ENCODE results near the gene LAS1L.
"Not testable (repeated sequence)": the region's sequence is repeated elsewhere in the genome, so short reads cannot be mapped to it uniquely, and the experiment has no call there.

The LAS1L gene

DNA sequence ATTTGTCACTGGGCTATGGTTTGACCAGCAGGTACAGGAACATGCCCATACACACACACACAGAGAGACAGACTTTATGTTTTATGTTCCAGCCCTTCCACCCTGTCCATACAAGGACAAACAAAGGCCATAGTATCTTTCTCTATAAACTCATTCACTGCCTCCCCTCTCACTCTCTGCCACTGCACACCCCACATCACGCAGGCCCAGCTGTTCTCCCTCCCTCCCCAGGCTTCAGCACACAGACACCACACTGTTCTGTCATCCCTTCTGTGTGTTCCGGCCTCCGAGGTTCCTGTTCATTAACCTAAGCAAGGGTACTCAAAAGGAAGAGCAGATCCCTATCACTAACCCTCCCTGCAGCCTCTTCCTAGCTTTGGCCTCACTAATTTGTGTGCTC is 17.8 kb downstream of the LAS1L start:
- DNase-seq = no peak

- DNase-seq = no peak
Measured at GRCh38 chrX:65513610-65514009, 21.0 kb downstream of the LAS1L start.

DNA sequence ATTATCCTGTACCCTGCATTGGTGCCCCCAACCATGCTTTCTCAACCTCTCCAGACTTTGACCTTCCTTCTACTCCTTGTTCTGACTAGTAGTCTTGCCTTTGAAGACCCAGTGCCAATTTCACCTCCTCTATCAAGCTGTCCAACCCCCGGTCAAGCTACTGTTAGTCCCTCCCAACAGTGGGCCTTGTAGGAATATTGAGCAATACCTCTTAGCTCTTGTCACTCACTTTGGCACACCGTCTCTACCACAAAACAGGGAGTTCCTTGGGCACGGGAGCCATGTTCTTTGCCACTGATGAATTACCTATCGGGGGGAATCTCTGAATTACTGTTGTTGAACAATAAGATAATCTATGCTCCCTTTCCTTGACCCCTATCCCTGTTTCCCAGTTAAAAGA is 25.2 kb downstream of the LAS1L start:
- no peak for DNase-seq

GRCh38 chrX:65508851-65509250 is 25.7 kb downstream of the LAS1L start:
- no peak for DNase-seq

DNA sequence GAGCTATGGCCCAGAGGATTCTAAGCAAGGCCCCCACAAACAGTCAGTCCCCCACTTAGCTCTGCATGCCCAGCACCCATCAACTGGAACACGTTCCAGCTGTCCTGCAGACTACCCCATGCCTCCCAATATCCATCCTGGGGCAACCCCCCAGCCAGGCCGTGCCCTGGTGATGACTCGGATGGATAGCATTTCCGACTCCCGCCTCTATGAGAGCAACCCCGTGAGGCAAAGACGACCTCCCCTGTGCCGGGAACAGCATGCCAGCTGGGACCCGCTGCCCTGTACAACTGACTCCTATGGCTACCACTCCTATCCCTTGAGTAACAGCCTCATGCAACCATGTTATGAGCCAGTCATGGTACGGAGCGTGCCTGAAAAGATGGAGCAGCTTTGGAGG is 32.0 kb downstream of the LAS1L start:
- DNase-seq = no peak

DNA sequence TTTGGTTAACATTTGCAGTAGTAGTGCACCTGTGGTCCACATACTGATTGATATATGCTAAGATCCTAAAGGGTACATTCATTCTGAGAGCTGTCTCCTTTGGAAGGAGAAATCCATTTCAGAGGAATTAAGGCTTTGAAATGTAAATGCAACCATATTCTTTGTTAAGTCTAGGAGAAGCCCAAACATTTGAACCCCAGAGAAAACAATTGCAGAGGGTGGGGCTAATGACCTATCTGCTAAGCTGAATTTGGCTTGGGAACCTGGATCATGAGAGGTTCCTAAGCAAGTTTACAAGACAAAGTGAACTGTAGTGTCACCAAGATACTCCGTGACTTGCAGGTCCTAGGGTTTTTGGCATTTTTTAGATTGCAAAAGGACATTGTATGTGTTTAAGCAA is 41.2 kb downstream of the LAS1L start:
- DNase-seq = no peak

DNA sequence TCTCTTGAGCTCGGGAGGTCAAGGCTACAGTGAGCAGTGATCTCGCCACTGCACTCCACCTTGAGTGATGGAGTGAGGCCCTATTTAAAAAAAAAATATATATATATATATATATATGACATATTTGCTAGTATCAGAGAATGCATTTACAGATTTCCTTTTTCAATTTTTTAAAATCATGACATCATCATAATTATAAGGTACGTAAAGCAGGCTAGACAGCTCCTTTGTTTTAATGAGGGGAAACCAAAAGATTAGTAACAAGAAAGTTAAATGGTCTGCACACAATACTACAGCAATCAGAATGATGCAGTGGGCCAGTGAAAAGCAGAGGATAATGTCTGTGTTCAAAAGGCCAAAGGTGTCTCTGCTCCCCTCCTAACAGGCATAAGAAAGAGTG is 43.0 kb downstream of the LAS1L start:
- no peak for DNase-seq

DNA sequence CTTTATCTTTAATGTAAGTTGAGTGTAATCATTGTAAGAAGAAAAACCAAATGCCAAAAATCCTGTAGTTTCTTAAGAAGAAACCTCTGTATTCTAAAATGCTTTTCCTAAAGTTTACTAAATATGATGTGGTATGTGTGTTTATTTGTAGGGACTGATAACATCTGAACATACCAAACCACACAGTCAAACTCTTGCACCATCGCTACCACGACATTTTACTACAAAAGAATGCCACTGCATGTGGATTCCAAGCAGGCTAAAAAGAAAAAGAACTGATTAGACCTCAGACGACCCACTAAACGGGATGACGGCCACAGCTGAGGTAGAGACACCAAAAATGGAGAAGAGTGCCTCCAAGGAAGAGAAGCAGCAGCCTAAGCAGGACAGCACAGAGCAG is 46.1 kb downstream of the LAS1L start:
- no peak for DNase-seq

GRCh38 chrX:65480960-65481359 is 53.6 kb downstream of the LAS1L start:
- no peak for DNase-seq

GRCh38 chrX:65479102-65479501 is 55.5 kb downstream of the LAS1L start:
- not testable (repeated sequence) for DNase-seq

- DNase-seq = no peak
Measured at GRCh38 chrX:65476564-65476963, 58.0 kb downstream of the LAS1L start.

DNA sequence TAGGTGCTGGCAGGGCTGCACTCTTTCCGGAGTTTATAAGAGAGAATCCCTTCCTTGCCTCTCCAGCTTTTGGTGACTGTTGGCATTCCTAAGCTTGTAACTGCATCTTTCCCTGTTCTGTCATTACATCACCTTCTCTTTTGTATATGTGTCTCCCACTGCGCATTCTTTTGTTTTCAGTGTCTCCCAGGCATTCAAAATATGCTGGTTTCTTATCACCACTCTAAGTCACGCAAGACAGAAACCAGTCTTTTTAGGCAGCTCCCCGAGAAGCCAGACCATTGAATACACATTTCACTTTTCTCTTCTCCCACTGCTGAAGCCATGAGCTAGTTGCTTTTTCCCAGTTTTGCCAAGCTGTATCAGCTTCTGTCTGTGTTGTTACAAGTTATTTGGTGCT is 71.0 kb downstream of the LAS1L start:
- DNase-seq = no peak

Measured in stimulated activated CD4-positive, alpha-beta T cell treated with anti-CD3 and anti-CD28 coated beads, Interleukin-2, amount 100 ng/mL, for 24 hours (primary cell).